ENCODE measurements around the gene FBXW11.

DNA sequence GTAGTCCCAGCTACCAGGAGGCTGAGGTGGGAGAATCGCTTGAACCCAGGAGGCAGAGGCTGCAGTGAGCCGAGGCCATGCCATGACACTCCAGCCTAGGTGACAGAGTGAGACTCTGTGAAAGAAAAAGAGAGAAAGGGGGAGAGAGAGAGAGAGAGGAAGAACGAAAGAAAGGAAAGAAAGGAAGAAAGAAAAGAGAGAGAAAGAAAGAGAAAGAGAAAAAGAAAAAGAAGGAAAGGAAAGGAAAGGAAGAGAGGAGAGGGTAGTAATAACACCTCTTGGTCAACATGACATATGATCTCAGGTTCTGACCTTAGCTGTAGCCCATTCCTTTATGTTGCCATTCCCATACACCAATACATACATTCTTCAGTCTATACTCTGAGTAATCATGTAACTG lies 14.1 kb downstream of the FBXW11 start:
- TF ChIP-seq, protein P1, sequence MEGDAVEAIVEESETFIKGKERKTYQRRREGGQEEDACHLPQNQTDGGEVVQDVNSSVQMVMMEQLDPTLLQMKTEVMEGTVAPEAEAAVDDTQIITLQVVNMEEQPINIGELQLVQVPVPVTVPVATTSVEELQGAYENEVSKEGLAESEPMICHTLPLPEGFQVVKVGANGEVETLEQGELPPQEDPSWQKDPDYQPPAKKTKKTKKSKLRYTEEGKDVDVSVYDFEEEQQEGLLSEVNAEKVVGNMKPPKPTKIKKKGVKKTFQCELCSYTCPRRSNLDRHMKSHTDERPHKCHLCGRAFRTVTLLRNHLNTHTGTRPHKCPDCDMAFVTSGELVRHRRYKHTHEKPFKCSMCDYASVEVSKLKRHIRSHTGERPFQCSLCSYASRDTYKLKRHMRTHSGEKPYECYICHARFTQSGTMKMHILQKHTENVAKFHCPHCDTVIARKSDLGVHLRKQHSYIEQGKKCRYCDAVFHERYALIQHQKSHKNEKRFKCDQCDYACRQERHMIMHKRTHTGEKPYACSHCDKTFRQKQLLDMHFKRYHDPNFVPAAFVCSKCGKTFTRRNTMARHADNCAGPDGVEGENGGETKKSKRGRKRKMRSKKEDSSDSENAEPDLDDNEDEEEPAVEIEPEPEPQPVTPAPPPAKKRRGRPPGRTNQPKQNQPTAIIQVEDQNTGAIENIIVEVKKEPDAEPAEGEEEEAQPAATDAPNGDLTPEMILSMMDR (conservative IDR thresholded peaks at IDR 0.05; ENCODE audit: low read depth, low read length), result no peak
- TF ChIP-seq EZH2 (IDR thresholded peaks at IDR 0.05; ENCODE audit: borderline replicate concordance, low read depth, low read length, poor library complexity, severe bottlenecking), result no peak
